Ramos (cell line): ENCODE results near the gene GALNT17.
"Not testable (repeated sequence)": the region's sequence is repeated elsewhere in the genome, so short reads cannot be mapped to it uniquely, and the experiment has no call there.

Experiments used
- in situ Hi-C: fragments of 300-500 bp; cut with MboI; formaldehyde crosslinking; loops from one replicate; pipeline ENCODE4 v1.14.3; 2022; ENCODE audit warnings: low sequenced_read_pairs; ENCODE audit not compliant: unreplicated experiment

The GALNT17 gene

DNA sequence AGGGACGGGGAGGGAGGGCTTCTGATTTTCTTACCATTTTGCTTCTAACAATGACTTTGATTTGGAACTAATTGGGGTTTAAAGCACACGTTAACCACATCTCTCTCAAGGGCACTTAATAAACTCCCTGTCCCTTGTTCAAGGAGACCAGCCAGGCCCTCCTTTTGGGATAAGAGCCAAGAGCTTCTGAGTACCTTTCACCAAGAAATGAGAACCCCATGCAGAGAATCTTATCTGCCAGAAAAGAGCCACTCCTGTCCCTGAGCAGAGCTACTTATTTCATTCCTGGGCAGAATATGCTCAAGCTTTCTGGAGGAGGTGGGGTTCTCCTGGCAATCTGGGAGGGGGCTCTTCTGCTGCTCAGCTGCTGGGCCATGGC, 574.6 kb downstream of the GALNT17 start:
- in situ Hi-C loops = no loop called here

DNA sequence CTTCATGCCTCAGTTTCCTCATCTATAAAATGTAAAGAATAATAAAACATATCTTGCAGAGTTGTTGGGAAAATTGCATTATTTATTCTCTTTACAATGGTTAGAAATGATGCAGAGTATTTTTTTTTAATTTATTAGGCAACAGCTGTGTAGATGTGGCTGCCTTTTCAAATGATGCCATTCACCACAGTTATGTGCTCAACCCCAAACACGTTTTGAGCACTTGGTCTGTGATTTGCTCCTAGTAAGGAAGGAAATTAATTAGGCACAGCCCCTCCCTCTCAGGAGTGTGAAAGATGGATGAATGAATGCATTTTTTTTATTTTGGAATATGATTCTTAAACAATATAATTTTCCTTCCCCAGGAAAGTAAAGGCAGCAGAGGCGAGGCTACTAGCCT, 575.1 kb downstream of the GALNT17 start:
- in situ Hi-C loops = no loop called here

DNA sequence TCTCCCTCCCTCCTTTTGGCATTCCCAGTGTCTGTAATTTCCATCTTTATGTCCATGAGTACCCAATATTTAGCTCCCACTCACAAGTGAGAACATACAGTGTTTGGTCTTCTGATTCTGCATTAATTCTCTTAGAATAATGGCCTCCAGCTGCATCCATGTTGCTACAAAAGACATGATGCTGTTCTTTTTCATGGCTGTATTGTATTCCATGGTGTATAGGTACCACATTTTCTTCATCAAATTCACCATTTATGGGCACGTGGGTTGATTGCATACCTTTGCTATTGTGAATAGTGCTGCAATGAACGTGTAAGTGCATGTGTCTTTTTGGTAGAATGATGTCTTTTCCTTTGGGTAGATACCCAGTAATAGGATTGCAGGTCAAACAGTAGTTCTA, 576.8 kb downstream of the GALNT17 start:
- in situ Hi-C loops = no loop called here

DNA sequence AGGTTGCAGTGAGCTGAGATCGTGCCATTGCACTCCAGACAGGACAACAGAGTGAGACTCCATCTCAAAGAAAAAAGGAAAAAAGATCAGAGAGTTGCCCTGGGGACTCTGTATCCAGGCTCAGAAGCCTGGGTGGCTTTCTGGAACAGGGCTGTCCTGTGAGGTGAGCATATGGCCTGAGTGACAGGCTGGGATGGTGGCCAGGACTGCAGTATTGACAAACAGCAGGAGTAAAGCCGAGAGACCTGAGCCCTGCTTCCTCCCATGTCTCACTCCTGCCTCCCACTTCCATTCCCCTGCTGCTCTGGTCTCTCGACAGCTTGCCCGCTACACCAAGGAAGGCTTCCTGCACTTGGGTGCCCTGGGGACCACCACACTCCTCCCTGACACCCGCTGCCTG, 578.5 kb downstream of the GALNT17 start:
- in situ Hi-C loops = no loop called here

DNA sequence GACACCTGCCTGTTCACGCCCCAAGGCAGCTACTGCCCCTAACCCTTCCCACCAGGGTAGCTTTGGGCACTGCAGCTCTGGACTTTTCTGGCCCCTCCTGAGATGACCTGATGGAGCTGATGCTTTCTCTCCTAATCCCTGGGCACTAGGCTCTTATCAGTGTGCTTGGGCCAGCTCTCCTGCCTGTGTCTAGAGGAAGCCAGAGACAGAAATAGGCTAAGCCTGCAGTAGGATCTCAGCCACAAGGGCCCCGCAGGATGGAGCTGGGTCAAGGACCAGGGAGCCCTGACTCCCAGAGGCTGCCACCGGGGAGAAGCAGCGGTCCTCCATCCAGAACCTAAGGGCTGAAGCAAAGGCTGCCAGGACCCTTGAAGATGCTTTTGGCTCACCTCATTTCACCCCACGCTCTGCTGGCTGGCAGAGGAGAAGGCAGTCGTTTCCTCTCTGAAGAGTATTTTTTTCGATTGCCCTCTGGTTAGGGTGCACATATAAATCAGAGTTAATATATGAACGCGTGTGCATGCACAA, 580.8 kb downstream of the GALNT17 start:
- in situ Hi-C loops = no loop called here

DNA sequence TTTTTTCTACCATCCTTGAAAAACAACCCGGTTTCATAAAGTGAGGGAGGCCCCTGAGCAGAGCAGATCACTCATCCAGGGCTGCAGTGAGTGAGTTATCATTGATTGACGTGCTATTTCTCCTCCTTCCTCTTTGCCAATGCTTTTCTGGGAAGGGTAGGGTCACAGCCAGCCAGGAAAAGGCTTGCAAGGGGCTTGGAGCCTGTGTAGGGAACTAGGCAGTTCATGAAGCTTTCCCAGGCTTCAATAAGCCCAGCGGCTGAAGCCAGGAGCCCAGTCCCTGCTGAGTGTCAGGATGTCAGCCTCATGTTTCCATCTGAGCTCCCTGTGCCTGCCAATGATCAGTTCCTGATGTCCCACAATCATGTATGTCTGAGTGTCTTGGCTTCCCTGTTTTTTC, 584.7 kb downstream of the GALNT17 start:
- in situ Hi-C loops = no loop called here

DNA sequence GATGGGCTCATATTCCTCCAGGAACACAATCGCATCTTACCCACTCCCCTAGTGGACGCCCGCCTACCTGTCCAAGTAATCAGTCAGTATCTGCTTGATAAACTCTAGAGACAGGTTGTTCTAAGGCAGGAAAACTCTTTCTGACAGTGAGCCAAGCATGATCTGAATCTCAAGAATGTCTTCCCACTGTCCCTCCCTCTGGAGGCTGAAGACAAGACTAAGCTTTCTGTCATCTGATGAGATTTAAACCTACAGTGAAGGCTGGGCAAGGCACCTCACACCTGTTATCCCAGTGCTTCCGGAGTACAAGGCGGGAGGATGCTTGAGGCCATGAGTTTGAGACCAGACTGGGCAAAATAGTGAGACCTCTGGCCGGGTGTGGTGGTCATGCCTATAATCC, 586.6 kb downstream of the GALNT17 start:
- in situ Hi-C loops = no loop called here

DNA sequence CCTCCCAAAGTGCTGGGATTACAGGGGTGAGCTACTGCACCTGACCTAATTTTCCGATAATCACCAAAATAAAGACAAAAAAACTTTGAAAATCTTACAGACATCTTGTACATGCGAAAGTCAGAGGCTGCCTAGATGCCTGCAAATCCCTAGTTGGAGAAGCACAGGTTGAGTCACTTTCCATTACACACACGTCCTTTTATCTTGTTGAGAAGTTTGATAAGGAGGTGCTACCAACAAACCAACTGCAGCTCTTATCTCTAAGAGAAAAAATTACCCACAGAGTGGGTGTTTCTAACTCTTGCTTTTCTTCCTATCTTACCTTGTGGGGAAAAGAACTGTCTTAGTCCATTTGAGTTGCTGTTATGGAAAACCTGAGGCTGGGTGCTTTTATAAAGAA, 589.8 kb downstream of the GALNT17 start:
- in situ Hi-C loops = no loop called here

DNA sequence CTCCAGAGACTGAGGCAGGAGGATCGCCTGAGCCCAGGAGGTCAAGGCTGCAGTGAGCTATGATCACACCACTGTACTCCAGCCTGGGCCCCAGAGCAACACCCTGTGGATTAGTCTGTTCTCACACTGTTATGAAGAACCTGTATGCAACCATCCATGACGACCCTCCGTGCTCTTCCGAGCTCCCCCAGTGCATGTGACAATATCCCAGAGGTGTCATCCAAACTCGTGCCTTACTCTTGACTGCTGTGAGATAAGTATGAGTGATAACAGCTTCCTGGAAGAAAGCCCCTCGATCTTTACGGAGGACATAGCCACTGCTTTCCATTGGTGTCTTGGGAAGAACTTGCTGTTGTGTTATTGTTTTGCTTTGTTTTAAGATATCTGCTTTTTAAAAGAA, 591.9 kb downstream of the GALNT17 start:
- in situ Hi-C loops = no loop called here

DNA sequence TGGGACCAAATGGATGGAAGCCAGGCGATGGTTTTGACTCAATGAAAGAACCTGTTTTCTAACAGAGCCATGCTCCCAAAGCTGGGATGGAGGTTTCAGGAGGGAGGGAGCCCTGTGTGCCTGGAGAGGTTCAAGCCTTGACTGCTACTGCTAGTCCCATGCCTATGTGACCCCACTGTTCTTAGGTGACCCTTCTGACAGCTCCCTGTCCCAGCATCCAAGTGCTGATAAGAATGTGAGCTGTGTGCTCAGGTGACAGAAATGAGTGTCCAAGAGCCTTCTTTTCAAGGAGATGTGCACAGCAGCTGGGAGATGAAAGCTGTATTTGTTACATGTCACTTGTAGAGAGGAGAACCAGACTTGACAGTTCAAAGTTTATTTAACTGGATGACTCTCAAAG, 595.4 kb downstream of the GALNT17 start:
- in situ Hi-C loops = no loop called here

DNA sequence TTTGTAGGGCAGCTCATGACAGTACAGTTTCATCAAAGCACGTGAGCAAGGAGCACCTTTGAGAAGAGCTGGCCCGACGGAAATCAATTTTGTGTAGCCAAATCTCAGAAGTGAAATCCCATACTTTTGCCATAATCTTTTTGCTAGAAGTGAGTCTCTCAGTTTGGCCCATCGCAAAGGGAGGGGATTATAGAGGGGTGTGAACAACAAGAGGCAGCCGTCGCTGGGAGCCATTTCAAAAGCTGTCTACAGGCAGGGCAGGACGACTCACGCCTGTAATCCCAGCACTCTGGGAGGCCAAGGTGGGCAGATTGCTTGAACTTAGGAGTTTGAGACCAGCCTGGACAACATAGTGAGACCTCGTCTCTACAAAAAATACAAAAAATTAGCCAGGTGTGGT, 599.8 kb downstream of the GALNT17 start:
- in situ Hi-C loops = loop anchor here (5.0 kb wide), 1 partner anchor 874 kb away; no protein-coding TSS in a partner anchor

DNA sequence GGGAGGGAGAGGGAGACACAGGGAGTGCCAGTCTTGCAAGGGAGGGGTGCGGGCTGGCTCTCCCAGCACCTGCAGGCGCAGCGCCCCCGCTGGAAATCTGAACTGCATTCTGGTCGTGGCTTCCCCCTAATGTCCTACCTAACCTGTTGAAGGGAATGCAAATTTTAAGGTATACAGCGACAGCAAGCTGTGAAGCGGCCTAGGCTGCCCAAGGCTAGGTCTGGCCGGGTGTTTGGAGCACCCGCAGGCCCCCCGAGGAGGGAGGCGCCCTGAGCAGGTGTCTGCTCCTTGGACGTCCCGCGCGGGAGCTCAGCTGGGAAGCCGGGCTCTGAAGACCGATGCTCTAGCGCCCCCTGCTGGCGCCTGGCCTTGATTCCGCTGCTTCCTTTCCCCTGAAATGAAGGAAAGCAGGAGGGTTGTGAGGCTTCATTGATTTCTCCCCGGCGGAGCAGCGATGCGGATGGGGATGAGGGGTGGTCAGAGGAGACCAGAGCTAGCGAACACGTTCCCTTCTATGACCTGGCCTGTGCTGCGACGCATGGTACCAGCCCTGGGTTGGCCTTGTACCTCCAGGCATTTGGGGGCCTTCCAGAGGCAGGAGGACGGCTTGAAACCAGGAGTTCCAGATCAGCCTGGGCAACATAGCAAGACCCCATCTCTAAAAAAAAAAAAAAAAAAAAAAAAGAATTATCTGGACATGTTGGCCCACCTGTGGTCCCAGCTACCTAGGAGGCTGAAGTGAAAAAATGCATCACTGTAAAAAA, 601.3 kb downstream of the GALNT17 start:
- in situ Hi-C loops = loop anchor here (5.0 kb wide), 1 partner anchor 876 kb away; no protein-coding TSS in a partner anchor

DNA sequence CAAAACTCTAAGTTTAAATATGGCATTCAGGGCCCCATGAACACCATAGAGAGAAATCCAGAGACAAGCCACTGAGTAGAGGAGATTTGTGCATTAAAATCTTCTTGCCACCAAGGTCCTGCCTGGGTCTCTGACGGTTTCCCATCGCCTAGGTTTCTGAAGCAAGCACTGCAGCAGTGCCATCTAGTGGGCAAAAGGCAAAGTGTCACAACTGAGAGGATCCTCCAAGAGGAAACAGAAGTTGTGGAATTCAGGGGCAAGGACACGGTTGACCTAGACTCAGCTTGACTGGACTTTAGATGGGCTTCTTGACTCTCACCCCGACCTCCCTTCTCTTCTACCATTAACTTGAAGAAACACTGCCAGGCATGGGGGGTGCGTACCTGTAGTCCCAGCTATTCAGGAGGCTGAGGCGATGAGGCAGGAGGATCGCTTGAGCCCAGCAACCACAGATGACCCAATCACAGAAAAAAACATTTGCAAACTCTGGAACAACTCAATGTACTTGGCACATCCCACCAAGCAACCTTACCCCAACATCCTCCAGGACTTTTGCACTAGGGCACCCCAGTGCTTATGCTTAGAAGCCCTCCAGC, 604.1 kb downstream of the GALNT17 start:
- in situ Hi-C loops = no loop called here

DNA sequence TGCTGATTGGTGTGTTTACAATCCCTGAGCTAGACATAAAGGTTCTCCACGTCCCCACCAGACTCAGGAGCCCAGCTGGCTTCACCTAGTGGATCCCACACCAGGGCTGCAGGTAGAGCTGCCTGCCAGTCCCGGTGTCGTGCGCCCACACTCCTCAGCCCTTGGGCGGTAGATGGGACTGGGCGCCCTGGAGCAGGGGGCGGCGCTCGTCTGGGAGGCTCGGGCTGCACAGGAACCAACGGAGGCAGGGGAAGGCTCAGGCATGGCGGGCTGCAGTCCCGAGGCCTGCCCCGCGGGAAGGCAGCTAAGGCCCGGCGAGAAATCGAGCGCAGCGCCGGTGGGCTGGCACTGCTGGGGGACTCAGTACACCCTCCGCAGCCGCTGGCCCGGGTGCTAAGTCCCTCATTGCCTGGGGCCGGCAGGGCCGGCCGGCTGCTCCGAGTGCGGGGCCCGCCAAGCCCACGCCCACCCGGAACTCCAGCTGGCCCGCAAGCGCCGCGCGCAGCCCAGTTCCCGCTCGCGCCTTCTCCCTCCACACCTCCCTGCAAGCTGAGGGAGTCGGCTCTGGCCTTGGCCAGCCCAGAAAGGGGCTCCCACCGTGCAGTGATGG, 606.1 kb downstream of the GALNT17 start:
- in situ Hi-C loops = not testable (repeated sequence)

DNA sequence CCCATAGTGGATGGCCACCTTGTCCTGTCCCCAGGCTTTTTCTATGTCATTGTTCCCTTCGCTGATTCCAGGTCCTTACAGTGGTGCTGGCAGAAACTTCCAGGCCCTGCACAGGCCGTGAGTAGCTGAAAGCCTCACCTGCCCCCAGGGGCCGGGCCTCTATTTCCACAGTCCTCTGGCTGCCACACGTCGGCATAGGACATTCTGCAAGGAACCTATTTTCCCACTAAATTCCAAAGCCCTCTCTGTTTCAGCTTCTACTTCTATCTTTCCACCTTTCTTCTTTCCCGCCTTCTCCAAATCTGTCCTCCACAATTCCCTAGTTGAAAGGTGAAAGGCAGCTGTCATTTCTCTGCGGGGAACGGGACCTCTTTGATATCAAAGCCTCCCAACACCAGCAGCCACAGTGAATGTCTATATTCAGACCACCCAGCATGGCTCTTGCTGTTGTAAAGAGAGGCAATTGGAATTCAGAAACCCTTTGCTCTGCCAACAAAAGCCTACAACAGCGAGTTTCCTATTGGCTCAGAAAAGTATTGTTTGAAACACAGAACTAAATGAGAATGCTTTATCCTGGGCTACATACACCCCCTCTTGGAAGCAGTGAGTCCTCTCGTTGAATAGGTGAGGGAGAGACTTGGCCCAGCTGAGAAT, 607.7 kb downstream of the GALNT17 start:
- in situ Hi-C loops = no loop called here

DNA sequence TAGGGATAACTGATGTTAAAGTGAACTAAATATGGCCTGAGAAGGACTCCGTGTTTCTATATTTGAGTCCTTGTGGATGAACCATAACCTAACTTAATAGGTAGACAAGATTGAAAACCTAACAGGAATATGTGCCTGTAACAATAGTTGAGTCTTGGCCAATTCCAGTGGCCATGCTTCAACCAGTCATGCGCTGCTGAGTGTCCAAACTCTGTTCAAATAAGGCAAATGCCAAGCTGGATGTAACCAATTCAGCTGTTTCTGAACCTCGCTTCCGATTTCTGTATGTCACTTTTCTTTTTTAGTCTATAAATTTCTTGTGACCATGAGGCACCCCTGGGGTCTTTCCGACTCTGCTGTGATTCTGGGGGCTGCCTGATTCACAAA, 608.2 kb downstream of the GALNT17 start:
- in situ Hi-C loops = no loop called here

DNA sequence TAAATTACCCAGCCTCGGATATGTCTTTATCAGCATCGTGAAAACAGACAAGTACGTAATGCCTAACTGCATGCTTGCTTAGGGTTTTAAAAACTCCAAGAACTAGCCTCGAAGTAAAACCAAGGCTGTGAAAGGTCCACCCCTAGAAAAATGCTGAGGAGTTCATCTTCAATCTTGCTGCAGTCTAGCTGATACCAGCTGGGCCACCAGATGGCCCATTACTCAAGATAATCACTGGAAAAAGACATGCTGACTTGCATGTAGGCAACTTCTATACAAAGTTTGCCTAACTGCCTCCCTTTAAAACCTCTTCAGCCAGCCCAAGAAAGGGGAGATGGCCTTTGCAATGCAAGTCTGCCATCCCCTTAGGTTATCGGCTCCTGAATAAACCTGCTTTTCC, 614.1 kb downstream of the GALNT17 start:
- in situ Hi-C loops = no loop called here

DNA sequence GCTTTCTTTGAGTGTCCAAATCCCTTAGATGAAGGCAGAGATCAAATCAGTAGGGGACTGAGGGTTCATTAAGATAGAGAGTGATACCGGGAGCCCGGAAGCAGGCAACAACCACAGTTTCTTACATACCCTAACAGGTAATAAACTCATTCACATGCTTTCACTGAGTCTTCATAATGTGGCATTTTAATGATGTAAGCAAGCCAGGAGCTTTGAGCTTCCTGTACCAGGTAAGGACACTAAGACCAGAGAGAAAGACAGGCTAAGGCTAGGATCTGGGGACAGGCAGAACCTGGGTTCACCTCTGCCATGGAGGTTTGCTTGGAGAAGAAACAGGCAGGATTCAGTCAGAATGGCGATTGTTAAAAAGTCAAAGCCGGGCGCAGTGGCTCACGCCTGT, 618.3 kb downstream of the GALNT17 start:
- in situ Hi-C loops = loop anchor here (25.0 kb wide), 1 partner anchor 737 kb away; no protein-coding TSS in a partner anchor

DNA sequence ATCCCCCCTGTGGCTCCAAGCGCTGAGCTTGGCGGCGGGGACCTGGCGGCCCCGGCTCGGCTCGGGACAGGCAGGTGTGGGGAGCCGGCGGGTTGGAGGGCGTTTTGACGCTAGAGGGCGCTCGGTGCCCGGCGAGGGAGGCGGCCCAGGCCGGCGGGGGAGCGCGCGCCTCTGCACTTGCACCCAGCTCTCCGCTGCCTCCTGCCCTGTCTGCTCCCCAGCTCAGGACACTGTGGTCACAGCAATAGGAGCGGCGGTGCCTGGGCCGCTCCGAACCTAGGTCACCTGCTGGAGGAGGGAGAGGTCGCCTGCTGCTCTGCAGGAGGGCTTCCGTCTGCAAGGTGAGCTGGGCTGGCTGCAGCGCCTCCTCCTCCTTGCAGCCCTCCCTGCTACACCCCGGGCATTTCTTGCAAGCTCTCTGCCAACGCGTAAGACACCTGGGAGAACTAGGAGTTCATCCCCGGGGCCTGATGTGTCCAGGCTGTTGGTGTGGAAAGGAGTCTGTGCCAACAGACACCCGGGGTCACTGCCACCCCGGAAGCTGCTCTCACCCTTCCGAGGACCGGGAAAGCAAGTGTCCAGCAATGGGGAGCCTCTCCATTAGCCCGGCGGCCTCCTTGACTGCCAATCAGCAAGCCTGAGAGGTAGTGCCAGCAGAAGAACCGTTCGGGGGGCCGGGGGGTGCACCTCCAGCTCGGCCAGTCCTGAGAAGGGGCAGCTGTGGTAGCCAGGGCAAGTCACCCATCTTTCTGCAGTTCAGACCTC, 620.4 kb downstream of the GALNT17 start:
- in situ Hi-C loops = loop anchor here (25.0 kb wide), 1 partner anchor 735 kb away; no protein-coding TSS in a partner anchor

DNA sequence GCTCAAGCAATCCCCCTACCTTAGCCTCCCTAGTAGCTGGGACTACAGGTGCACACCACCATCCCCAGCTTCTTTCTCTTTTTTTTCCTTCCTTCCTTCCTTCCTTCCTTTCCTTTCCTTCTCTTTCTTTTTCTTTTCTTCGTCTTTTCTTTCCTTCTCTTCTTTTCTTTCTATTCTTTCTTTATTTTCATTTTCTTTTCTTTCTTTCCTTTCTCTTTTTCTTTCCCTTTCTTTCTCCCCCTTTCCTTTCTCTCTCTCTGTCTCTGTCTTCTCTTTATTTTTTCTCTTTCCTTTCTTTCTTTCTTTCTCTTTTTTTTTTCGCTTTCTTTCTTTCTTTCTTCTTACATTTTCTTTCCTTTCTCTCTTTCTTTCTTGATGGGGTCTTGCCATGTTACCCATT, 621.3 kb downstream of the GALNT17 start:
- in situ Hi-C loops = loop anchor here (25.0 kb wide), 1 partner anchor 734 kb away; no protein-coding TSS in a partner anchor
